Testis (tissue), 3 donors: Measurements from ENCODE around the gene TBP. TPM values are rescaled to one million over a fixed set of nuclear protein-coding genes. Genes with fewer than 3 reads are reported as not detected.
A peak's percentile ranks its signal among the peaks of the same experiment; 100 is the strongest.

ENCODE experiments used
- DNase-seq: peaks from one replicate; pipeline ENCODE4 v3.0.0-alpha.2; 2019
- H3K27ac ChIP-seq, 2 donors: fragments of 200-600 bp; sonication (generic); one replicate each; pipeline ENCODE4 v1.5.1; 2019
- H3K27me3 ChIP-seq: fragments of 200-600 bp; sonication (generic); one replicate; pipeline ENCODE4 v1.5.1; 2019
- H3K36me3 ChIP-seq: fragments of 200-600 bp; sonication (generic); one replicate; pipeline ENCODE4 v1.5.1; 2017; ENCODE audit warnings: low read depth; ENCODE audit errors: missing control alignments
- H3K4me1 ChIP-seq: fragments of 200-600 bp; sonication (generic); one replicate; pipeline ENCODE4 v1.5.1; 2019
- H3K4me3 ChIP-seq, 2 donors: fragments of 200-600 bp; sonication (generic); one replicate each; pipeline ENCODE4 v1.5.1; 2017 to 2019
- H3K9me3 ChIP-seq: fragments of 200-600 bp; sonication (generic); one replicate; pipeline ENCODE4 v1.5.1; 2017
- POLR2A ChIP-seq: fragments of 450-650 bp; IDR thresholded peaks from one replicate; pipeline ENCODE4 v1.6.1; 2017; ENCODE audit warnings: antibody characterized with exemption, mild to moderate bottlenecking, moderate library complexity
- WGBS, 2 donors: methylation state at CpG; one replicate each; pipeline ENCODE4 v1.1.5; 2018; 5-methylcytosine and 5-hydroxymethylcytosine counted together
- intact Hi-C: fragments of 100-400 bp; cut with DNase I; formaldehyde crosslinking; loops from one replicate; pipeline ENCODE4 v1.15.1; 2023; ENCODE audit warnings: low total_unique reads
- polyA plus RNA-seq: library from polyadenylated mRNA; stranded (reverse); fragments of 350-450 nt; fragmentation: Illumina TruSeq; extraction: RNeasy Lipid Tissue Mini Kit (QIAGEN cat#74804); gene quantifications from one replicate; pipeline ENCODE4 v1.2.3, GENCODE V29; 2014; ENCODE audit warnings: low read depth, low replicate concordance; ENCODE audit not compliant: insufficient read depth
- total RNA-seq, 2 donors: library from RNA; depleted of rRNA; stranded (reverse); fragments of >200 nt; gene quantifications; one replicate each; pipeline ENCODE4 v1.2.3, GENCODE V29; 2016
- TF ChIP-seq, protein P1 (sequence below), 3 experiments: fragments of 450-650 bp in 2 of 3; fragments of 200-600 bp in 1 of 3; sonication (generic) in 1 of 3; IDR thresholded peaks; one replicate each; pipeline ENCODE4 v1.5.1; 2016 to 2019; ENCODE audit warnings: antibody characterized with exemption in 3 of 3, mild to moderate bottlenecking in 2 of 3, moderate library complexity in 1 of 3

The TBP gene
- total and polyA plus RNA-seq, 3 donors from 2014 or later: 44.4 to 101 (median 50.2) TPM

DNA sequence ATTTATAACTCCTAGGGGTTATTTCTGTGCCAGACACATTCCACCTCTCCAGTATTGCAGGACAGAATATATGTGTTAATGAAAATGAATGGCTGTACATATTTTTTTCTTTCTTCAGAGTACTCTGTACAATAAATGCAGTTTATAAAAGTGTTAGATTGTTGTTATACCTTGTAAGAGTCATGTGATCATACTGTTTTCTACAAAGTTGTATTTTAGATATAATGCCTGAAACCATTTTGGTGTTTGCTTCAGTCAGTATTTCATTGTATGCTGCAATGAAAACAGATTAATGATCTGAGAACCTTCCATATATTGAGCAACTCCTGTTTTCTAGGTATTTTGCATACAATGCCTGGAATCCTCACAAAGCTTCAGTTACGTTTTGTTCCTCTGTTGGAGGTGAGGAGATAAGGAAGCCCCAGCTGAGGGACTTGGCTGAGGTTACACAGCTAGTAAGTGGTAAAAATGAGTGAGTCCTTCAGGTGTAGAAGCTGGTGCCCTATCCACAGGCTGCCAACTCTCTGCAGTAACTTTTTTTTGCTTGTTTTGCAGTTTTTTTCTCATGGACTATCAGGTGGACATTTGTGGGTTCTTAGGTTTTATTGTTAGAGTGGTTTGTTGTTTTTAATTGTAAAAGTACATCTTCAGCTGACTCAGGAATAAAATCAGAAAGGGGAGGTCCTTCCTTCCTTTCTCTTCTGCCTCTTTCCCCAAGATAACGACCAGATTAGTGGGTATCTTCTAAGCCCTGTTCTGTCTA lies 18.7 kb downstream of the TBP start:
- TF ChIP-seq POLR2A: no peak
- TF ChIP-seq, protein P1, sequence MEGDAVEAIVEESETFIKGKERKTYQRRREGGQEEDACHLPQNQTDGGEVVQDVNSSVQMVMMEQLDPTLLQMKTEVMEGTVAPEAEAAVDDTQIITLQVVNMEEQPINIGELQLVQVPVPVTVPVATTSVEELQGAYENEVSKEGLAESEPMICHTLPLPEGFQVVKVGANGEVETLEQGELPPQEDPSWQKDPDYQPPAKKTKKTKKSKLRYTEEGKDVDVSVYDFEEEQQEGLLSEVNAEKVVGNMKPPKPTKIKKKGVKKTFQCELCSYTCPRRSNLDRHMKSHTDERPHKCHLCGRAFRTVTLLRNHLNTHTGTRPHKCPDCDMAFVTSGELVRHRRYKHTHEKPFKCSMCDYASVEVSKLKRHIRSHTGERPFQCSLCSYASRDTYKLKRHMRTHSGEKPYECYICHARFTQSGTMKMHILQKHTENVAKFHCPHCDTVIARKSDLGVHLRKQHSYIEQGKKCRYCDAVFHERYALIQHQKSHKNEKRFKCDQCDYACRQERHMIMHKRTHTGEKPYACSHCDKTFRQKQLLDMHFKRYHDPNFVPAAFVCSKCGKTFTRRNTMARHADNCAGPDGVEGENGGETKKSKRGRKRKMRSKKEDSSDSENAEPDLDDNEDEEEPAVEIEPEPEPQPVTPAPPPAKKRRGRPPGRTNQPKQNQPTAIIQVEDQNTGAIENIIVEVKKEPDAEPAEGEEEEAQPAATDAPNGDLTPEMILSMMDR (IDR thresholded peaks at IDR 0.05): no peak
- intact Hi-C loops: no loop called here
- no peaks in the 10 kb centered on the region for H3K9me3 ChIP-seq
- WGBS, 2 donors: 59 to 70% methylated on average over 2 of the region's 2 CpGs
- H3K36me3 ChIP-seq: no peaks in the 10 kb centered on the region
- no peaks in the 10 kb centered on the region for H3K4me1 ChIP-seq
- no peaks in the 10 kb centered on the region for H3K27me3 ChIP-seq
- no peak for DNase-seq
- no peak overlapping the region for H3K27ac ChIP-seq
- no peak overlapping the region for H3K4me3 ChIP-seq

DNA sequence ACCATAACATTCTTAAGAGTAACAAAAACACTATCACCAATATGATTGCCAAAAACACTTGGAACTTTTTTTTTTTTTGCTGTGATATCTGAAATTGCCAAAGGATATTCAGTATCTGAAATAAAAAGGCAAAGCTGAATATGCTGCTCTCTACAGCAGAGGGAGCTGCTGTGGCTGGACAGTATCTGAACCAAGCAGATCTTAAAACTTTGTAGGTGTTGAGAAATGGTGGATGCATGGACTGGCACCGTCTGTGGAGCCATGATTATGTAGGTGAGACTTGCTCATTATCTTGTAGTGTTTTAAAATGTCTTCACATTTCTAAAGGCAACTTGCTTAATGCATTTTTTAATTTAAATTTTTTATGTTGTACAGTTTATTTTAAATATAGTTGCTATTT lies 21.1 kb downstream of the TBP start:
- intact Hi-C loops: no loop called here

DNA sequence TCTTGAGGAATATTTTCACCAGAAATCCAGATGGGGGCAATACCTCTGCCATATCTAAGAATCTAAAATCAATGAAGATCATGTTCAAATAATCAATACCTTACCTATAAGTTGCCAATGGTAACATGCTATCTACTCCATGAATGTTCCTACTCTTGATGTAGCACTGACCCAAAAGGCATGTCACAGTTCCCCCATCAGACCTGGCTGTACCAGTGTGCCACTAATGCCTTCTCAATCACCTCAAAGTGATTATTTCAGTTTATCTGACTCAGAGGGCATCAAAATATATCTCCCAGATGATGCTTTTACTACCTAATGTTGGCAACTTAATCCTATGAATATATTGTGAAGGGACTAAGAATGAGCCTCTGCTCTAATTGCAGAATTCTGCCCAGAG lies 24.7 kb downstream of the TBP start:
- intact Hi-C loops: no loop called here
- DNase-seq: no peak
- H3K27ac ChIP-seq: no peak overlapping the region
- no peaks in the 10 kb centered on the region for H3K36me3 ChIP-seq
- no peak for TF ChIP-seq POLR2A
- TF ChIP-seq, protein P1 (IDR thresholded peaks at IDR 0.05): no peak
- H3K27me3 ChIP-seq: no peaks in the 10 kb centered on the region
- peaks cover 4% of the 10 kb centered on the region for H3K4me1 ChIP-seq
- no peak overlapping the region for H3K4me3 ChIP-seq
- H3K9me3 ChIP-seq: no peaks in the 10 kb centered on the region

More for the DNA sequence above, 21.1 kb downstream of the TBP start:
- no peaks in the 10 kb centered on the region for H3K9me3 ChIP-seq
- DNase-seq: no peak
- H3K27ac ChIP-seq: no peak overlapping the region
- TF ChIP-seq, protein P1 (IDR thresholded peaks at IDR 0.05): no peak
- TF ChIP-seq POLR2A: no peak
- H3K36me3 ChIP-seq: no peaks in the 10 kb centered on the region
- no peak overlapping the region for H3K4me3 ChIP-seq
- H3K4me1 ChIP-seq: no peaks in the 10 kb centered on the region
- 92% methylated on average over 1 of the region's 1 CpG for WGBS, 2 donors
- H3K27me3 ChIP-seq: no peaks in the 10 kb centered on the region

DNA sequence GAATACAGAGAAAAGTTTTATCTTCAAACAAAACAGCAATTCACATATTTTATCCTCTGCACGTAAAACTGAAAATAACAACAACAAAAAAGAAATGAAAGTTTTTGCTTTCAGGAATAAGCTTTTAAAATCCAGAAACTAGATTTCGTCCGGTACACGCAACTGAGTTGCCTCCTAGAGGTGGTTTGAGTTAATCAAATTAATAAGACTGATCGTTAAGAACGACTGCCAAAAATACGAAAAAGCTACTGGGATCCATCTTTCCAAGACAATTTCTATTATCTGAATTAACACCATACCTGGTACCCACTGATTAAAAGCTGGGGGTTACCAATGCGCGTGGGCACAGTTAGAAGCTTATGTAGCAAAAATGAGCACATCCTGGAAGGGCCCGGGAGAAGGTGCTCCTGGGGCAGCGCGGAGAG lies 29.6 kb downstream of the TBP start:
- 0 to 1% methylated on average over 12 of the region's 12 CpGs for WGBS, 2 donors
- intact Hi-C loops: no loop called here
- Histone ChIP-seq H3K4me1 (peaks cover 4% of the 10 kb centered on the region), H3K27me3 (no peaks in the 10 kb centered on the region), H3K4me3 (peak overlapping the region; percentile 80 to 85), H3K9me3 (no peaks in the 10 kb centered on the region), H3K36me3 (no peaks in the 10 kb centered on the region), H3K27ac (peak overlapping the region; percentile 67 to 86)
- DNase-seq: no peak
- no peak for TF ChIP-seq POLR2A
- TF ChIP-seq, protein P1 (IDR thresholded peaks at IDR 0.05): no peak
